Esophagus muscularis mucosa (tissue), 4 donors: ENCODE measurements around the gene ANKRD53.

ENCODE experiments used
- EP300 ChIP-seq: sonication (generic); formaldehyde crosslinking; IDR thresholded peaks from one replicate; pipeline ENCODE4 v1.6.1; 2017; ENCODE audit warnings: antibody characterized with exemption
- POLR2A ChIP-seq: fragments of 450-650 bp; IDR thresholded peaks from one replicate; pipeline ENCODE4 v1.6.1; 2017; ENCODE audit warnings: antibody characterized with exemption, moderate library complexity, mild to moderate bottlenecking, low read depth
- TF ChIP-seq, protein P1 (sequence below), 3 experiments: fragments of 200-600 bp in 2 of 3; fragments of 450-650 bp in 1 of 3; sonication (generic) in 2 of 3; IDR thresholded peaks; one replicate each; pipeline ENCODE4 v1.5.1; 2017 to 2019; ENCODE audit warnings: antibody characterized with exemption in 3 of 3, mild to moderate bottlenecking in 2 of 3, moderate library complexity in 1 of 3

DNA sequence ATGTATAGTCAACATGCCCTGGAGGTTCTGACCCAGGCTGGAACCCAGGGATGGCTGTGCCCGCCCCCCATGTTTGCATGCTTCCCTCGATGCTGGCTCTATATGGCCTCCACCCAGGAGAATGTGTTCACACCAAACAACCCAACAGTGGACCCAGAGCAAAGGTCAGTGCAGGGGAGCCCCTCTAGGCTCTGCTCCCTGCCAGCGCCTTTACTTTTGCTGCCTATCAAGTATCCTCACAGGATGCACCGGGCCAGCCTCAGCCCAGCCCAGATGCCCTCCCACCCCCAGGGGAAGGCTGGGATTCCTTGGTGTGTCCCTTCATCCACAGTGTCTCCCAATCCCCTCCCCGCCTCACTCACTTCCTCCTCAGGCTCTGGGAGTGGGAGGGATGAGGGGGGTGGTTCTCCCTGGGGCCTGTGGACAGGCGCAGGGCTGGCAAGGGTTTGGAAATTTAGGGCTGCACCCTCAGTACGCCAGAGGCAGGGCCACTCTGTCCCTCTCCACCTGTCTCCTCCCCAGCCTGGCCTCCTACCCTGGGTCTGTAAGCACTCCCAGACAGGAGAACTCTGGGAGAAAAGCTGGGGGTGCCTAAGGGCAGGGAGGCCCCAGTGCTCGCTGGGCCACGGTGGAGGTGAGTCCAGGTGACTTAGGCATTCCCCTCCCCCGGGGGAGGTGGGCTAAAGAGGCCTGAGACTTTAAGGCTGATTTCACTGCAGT lies 40.4 kb upstream of the ANKRD53 start:
- TF ChIP-seq, protein P1, sequence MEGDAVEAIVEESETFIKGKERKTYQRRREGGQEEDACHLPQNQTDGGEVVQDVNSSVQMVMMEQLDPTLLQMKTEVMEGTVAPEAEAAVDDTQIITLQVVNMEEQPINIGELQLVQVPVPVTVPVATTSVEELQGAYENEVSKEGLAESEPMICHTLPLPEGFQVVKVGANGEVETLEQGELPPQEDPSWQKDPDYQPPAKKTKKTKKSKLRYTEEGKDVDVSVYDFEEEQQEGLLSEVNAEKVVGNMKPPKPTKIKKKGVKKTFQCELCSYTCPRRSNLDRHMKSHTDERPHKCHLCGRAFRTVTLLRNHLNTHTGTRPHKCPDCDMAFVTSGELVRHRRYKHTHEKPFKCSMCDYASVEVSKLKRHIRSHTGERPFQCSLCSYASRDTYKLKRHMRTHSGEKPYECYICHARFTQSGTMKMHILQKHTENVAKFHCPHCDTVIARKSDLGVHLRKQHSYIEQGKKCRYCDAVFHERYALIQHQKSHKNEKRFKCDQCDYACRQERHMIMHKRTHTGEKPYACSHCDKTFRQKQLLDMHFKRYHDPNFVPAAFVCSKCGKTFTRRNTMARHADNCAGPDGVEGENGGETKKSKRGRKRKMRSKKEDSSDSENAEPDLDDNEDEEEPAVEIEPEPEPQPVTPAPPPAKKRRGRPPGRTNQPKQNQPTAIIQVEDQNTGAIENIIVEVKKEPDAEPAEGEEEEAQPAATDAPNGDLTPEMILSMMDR (IDR thresholded peaks at IDR 0.05): no peak
- TF ChIP-seq POLR2A: no peak
- no peak for TF ChIP-seq EP300
